SK-N-MC (cell line): ENCODE measurements around the gene TSPAN5.

ENCODE experiments used
- EZH2 ChIP-seq: fragments of 200-600 bp; sonication (generic); IDR thresholded peaks from one replicate; pipeline ENCODE4 v1.6.1; 2017; ENCODE audit warnings: antibody characterized with exemption
- POLR2AphosphoS5 ChIP-seq: IDR thresholded peaks from 2 replicates; pipeline ENCODE4 v1.6.1; 2012; ENCODE audit warnings: mild to moderate bottlenecking, low read depth, low read length, borderline replicate concordance

- no peak for TF ChIP-seq POLR2AphosphoS5
- TF ChIP-seq EZH2 = no peak
Measured at GRCh38 chr4:98530572-98530971, 127.8 kb downstream of the TSPAN5 start.
